COLO668 (cell line): ENCODE results near the gene MED14.

Experiments used
- DNase-seq: peaks from one replicate; lab custom pipeline; 2025; ENCODE audit not compliant: unreplicated experiment; lab: John Stamatoyannopoulos, UW

MED14 gene

GRCh38 chrX:40729598-40730584, 5.5 kb downstream of the MED14 start:
- DNase-seq = no peak

- no peak for DNase-seq
Measured at GRCh38 chrX:40727581-40728252, 7.6 kb downstream of the MED14 start.

DNA sequence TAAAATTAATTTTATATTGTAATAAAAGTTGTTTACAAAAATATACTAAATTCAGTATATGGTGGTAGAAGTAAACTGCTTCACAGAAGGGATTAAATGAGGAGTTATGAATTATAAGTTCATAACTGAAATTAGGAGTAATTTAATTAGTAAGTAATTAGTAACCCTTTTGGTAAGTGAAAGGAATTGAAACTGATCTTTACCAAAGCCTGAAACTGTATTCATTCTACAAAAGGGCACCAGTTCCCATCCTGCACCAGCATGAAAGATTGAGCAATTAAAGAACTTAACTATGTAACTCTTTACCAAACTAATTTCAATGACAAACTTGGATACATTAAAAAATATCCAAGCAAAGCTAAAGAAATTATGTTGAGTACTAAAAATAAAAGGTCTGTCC, 8.2 kb downstream of the MED14 start:
- DNase-seq = no peak

GRCh38 chrX:40722930-40723329, 12.4 kb downstream of the MED14 start:
- no peak for DNase-seq

GRCh38 chrX:40721489-40722106, 13.7 kb downstream of the MED14 start:
- no peak for DNase-seq

- no peak for DNase-seq
Measured at GRCh38 chrX:40720792-40721191, 14.6 kb downstream of the MED14 start.

DNA sequence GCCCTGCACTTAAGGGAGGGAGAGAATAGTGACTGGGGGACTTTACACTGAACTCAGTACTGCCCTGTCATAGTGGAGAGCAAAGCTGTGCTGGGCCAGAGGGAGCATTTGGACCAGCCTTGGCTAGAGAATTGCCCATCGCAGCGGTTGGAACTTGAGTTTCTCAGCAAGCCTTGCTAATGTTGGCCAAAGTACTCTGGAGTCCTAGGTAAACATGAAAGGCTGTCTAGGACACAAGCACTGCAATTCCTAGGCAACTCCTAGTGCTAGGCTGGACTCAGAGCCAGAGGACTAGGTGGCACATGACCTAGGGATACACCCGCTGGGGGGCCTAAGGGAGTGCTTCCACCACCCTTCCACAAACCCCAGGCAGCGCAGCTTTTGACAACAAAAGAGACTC, 15.0 kb downstream of the MED14 start:
- no peak for DNase-seq

DNA sequence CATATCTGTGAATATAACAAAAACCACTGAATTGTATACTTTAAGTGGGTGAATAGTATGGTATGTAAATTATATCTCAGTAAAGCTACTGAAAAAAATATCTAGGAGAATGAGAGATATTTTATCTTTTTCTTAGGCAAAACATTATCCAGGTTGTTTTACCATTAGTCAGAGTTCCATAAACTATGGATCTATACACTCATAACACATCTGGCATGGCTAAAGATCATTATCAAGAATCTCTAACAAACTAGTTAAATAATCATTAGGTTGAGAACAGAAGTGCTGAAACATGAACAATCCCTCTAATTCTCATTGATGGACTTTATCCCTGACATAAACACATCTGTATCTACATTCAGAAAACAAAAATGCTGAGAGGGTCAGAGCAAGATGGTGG, 15.6 kb downstream of the MED14 start:
- DNase-seq = no peak

- no peak for DNase-seq
Measured at GRCh38 chrX:40719218-40719617, 16.1 kb downstream of the MED14 start.

- DNase-seq = no peak
Measured at GRCh38 chrX:40709395-40709794, 25.9 kb downstream of the MED14 start.

DNA sequence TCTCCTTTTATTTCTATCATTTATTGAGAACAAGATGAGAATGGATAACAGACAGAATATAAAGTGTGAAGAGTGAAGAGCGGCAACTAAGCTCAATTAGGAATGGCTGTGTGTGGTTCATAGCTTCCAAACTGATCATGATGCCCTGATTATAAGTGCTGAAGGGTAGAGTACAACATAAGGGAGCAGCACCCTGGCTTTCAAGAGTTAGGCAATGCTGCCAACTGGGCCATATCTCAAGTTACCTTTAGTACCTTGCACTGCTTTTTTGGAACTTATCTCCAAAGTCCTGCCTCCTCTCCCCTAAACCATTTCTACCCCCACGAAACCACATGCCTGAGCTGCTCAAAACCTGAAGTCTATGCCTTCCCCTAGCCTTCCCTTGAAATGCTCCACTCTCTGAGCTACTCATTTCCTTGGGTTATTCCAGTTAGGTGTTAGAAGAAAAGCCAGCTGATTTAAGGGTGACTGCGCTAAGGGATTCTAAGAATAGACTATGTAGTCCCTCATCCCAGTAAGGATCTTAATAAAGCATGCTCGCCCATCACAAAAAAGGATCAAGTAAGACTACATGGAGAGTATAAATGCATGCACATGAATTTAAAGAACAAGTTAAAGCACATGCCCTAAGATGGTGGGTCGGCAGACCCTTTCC, 29.6 kb downstream of the MED14 start:
- no peak for DNase-seq

- no peak for DNase-seq
Measured at GRCh38 chrX:40700640-40701342, 34.6 kb downstream of the MED14 start.

GRCh38 chrX:40698851-40699250, 36.5 kb downstream of the MED14 start:
- no peak for DNase-seq

- DNase-seq = no peak
Measured at GRCh38 chrX:40694802-40695201, 40.5 kb downstream of the MED14 start.

- DNase-seq = no peak
Measured at GRCh38 chrX:40688929-40689328, 46.4 kb downstream of the MED14 start.

DNA sequence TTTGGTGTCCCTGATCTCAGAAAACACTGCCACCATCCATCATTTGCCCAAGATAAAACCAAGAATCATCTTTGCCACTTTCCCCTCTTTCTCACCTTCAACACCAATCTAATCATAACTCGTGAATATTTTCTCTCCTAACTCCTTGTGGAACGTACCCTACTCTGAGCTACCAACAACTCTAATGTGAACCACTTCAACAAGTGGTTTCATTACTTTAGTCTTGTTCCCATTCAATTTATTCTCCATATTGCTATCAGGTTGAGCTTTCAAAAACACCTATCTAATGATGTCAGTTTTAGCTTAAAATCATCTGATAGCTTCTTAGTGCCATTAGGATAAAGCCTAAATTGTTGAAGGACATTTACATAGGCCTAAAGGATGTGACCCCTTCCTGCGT, 48.2 kb downstream of the MED14 start:
- no peak for DNase-seq

DNA sequence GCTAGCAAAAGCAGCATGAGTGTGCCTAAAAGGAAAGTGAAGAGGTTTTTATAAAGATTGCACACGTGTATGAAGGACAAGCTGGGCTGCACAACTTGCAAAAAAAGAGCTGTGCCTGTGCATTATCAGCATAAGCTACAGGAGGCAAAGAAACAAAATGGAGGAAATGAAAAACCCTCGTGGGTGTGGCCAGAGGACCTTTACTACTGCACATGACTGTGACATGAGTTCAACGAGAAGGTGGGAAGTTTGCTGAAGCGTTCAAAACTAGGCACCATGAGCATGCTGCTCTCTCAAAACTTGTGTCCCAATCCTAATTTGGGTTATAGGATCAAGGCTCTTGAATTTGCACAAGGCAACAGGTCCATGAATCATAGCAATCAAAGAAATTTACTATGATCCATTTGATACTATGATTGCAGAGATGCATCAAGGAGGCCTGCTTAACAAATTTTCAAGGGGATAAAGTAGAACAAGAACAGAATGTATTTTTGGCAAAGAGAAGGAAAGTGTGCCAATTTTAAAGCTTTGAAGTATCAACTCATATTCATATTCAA, 49.9 kb downstream of the MED14 start:
- no peak for DNase-seq

GRCh38 chrX:40684092-40684491, 51.2 kb downstream of the MED14 start:
- no peak for DNase-seq

GRCh38 chrX:40683245-40683644, 52.1 kb downstream of the MED14 start:
- no peak for DNase-seq

DNA sequence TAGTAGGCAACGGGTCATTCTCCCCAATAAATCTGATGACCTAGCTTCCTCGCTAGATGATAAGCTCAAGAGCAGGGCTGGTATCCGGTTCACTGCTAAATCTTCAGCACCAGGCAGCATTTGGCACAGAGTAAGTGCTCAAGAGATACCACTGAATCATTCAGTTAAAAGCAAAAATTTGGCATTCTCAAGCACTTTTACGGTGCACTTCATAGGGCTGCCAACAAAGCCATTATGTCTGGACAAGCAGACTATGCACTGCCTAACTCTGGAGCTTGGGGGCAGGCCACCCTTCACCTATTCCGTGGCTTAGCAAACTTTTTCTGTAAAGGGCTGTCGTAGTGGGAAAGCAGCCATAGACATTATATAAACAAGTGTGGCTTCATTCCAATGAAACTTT, 64.2 kb downstream of the MED14 start:
- no peak for DNase-seq
